Measurements from ENCODE around the gene AMBP.
"Not testable (repeated sequence)": the region's sequence is repeated elsewhere in the genome, so short reads cannot be mapped to it uniquely, and the experiment has no call there.

AMBP gene

DNA sequence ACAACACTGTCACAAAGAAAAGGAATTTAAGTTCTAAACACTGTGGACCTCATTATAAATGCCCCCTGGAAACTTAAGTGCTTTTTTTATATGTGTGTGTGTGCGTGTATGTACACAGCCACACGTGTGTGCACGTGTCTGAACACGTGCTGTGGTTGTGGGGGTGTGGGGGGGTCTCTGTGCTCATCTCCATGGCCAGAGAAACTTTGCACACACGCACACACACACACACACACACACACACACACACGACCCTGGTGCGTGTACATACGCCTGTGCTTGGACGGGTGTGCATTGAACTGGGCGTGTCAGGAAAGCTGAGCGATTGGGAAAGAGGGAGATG, 27.9 kb downstream of the AMBP start:
- no peak for DNase-seq

DNA sequence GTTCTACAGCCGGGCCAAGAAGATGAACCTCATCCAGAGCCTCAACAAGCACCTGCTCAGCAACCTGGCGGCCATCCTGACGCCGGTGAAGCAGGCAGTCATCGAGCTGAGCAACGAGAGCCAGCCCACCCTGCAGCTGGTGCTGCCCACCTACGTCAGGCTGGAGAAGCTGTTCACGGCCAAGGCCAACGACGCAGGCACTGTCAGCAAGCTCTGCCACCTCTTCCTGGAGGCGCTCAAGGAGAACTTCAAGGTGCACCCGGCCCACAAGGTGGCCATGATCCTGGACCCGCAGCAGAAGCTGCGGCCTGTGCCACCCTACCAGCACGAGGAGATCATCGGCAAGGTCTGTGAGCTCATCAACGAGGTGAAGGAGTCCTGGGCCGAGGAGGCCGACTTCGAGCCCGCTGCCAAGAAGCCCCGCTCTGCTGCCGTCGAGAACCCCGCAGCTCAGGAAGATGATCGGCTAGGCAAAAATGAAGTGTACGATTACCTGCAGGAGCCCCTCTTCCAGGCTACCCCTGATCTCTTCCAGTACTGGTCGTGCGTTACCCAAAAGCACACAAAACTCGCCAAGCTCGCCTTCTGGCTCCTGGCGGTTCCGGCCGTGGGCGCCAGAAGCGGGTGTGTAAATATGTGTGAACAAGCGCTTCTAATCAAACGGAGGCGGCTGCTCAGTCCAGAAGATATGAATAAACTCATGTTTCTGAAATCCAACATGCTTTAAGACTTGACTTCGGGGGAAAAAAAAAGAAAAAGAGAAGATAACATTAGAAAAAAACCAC, 28.5 kb downstream of the AMBP start:
- DNase-seq, result no peak

DNA sequence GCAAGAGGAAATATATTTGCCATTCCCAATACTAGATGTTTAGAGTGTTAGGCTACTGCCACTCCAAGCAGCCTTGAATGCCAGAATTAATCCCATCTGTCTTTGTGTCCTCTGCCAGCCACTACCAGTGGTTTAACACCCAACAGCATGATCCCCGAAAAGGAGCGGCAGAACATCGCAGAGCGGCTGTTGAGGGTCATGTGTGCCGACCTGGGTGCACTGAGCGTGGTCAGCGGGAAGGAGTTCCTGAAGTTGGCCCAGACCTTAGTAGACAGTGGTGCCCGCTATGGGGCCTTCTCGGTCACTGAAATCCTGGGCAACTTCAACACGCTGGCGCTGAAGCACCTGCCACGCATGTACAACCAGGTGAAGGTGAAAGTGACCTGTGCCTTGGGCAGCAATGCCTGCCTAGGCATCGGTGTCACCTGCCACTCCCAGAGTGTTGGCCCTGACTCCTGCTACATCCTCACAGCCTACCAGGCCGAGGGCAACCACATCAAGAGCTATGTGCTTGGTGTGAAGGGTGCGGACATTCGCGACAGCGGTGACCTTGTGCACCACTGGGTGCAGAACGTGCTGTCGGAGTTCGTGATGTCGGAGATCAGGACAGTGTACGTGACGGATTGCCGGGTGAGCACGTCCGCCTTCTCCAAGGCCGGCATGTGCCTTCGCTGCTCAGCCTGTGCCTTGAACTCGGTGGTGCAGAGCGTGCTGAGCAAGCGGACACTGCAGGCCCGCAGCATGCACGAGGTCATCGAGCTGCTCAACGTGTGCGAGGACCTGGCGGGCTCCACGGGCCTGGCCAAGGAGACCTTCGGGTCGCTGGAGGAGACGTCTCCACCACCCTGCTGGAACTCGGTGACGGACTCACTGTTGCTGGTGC, 29.3 kb downstream of the AMBP start:
- DNase-seq, result no peak

DNA sequence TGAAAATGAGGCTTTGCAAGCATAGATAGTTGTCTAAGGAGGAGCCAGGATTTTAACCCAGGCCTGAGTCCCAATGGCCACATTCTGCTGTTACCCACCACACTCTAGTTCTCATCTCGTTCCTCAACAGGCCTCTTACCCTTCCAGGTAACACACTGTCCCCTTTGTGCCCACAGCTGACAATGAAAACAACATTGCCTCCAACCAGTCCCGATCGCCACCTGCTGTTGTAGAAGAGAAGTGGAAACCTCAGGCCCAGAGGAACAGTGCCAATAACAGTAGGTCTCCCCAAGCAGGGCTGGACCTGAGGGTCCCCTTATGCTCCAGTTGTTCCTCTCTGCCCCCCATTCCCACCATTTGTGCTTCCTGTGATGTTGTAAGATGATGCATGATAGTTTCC, 30.4 kb downstream of the AMBP start:
- DNase-seq, result peak; percentile 16

DNA sequence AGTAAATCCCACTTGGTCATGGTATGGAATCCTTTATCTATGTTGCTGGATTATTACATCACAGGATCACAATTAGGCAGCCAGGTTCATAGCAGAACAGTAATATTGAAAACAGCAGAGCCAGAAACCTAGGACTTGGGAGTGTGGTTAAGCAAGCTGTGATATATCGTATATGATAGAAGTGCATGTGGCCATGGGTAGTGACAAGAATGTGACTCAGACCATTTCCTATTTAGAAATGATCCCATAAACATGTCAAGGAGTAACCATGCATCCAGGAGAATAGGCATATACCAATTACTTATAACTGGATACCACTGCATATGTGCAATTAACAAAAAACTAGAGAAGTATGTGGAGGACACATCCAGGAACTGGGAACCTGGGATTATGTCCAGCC, 31.2 kb downstream of the AMBP start:
- no peak for DNase-seq

DNA sequence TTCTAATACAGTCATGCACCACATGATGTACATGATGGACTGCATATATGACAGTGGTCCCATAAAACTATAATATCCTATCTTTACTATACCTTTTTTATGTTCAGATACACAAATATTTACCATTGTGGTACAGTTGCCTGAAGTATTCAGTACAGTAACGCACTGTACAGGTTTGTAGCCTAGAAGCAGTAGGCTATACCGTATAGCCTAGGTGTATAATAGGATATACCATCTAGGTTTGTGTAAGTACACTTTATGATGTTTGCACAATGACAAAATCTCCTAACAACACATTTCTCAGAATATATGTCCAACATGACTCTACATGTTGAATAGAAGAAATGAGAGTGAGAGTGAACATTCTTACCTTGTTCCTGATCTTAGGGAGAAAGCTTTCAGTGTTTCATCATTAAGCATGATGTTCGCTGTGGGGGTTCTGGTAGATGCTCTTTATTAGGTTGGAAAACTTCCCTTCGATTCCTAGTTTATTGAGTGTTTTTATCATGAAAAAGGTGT, 31.8 kb downstream of the AMBP start:
- no peak for DNase-seq

DNA sequence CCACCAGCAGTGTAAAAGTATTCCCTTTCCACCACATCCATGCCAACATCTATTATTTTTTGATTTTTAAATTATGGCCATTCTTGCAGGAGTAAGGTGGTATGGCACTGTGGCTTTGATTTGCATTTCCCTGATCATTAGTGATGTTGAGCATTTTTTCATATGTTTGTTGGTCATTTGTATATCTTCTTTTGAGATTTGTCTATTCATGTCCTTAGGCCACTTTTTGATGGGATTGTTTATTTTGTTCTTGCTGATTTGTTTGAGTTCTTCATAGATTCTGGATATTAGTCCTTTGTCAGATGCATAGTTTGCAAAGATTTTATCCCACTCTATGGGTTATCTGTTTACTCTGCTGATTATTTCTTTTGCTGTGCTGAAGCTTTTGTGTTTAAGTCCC, 34.4 kb downstream of the AMBP start:
- DNase-seq, result not testable (repeated sequence)

DNA sequence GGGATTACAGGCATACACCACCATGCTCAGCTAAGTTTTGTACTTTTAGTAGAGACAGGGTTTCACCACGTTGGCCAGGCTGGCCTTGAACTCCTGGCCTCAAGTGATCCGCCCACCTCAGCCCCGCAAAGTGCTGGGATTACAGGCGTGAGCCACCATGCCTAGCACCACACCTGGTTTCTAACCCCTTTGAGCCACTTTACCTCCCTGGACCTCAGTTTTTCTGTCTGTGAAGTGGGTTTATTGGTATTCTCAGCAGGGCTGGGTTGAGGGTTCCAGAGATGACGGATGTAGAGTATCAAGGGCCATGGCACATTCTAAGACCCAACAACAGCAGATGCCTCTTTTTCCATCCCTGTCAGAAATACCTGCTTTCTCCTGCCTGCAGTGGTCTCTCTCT, 38.6 kb downstream of the AMBP start:
- no peak for DNase-seq

DNA sequence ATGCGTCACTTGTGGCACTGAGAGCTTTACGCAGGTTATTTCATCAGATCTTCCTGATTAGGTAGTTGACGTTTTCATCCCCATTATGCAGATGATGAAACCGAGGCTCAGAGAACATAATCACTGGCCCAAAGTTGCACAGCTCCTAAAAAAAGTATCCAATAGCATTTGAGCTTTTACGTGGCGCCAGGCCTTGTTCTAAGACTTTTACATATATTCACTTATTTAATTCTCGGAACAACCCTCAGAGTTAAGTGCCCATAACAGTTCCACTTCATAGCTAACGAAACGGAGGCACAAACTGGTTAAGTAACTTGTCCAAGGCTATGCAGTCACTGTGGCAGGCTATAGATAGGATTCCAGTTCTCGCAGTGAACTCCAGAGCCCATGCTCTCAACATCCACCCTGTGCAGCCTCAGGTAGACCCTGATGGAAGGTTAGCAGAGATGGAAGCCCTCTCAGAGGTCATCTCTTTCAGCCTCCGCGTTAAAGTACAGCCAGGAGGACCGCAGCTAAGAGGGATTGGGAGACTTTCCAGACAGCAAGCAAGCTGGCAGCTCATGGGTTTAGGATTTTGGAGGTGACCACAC, 39.3 kb downstream of the AMBP start:
- DNase-seq, result no peak

DNA sequence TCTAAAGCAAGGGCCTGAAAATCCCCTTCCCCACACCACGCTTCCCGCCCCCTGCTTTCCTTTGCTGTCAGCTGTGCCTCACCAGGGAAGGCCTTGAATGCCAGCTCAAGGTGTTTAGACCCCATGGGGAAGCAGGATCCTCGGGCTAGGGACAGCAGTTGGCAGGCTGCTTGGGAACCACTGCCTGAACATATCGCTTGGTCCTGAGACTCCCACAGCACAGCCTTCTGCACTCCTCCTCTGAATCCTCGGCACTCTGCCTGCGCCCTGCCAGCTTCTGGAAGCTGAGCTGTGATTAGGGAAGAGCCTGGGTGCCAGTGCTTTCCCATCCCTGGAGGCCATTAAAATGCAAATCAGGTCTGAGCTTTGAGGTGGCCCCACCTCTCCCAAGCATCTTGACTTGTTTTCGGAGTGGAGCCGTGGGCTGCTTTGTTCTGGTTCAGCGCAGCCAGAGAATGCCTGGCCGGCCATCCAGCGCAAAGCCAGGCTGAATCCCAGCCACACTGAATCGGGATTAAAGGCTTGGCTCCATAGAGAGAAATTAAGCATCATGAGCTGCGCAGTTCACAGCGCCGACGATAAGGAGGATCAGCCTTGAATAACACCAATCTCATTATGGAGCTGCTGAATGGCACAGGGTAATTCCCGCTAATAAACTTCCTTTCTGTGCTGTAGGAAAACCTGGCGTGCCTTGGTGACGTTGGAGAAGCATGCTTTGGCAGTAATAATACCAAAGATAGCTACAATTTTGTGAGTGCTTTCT, 40.0 kb downstream of the AMBP start:
- DNase-seq, result no peak

DNA sequence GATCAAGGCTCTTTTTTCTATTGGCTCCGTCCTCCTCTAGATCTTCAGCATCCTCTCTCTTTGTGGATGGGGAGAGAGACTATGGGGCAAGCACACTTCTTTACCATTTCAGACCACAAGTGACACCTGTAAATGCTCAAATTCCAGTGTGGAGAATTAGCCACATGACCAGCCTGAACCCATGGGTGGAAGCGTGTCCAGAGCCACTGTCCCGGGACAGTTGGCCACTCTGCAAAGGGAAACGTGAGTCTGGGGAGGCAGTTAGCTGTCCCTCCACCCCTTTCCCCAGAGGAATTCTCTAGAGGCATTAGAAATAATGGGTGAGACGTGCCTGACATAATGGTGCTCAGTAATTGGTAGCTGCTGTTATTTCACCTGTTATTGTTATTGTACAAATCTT, 40.9 kb downstream of the AMBP start:
- DNase-seq, result no peak

DNA sequence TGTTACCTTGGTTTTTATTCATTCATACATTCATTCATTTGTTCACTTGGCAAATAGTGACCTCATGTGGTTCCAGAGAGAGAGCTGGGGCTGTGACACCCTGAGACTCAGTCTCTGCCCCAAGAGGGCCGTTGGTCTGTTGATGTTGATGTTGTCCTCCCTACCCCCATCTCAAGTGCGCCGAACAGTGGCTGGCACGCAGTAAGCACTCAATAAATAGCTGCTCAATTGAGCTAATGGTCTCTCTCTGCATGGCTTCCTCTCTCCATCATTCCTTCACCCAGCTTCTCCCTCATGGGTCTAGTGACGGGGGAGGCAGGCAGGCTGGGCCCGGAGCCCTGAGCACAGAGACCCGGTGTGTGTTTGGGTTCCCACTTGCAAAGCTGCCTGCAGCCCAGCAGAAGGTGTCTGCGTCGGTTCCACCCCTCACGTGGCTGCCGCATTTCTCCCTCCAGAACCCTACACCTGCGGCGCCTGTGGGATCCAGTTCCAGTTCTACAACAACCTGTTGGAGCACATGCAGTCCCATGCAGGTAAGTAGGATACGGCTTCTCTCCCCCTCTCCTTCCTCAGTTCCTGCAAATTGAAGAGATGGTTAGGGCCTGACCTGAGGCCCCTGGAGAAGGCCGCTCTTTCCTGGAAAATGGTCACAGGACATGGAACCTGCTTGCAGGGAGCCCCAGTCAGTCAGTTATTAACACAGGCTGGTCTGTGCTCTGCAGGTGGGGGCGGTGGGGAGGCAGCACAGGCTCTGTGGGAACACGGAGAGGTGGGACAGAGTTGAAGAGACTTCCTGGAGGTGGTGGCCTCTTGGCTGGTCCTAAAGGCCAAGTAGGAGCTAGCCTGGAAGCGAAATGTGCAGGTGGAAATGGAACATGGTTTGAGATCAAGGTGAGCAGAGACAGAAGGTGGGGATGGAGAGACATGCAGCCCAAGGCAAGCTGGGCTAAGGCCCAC, 42.0 kb downstream of the AMBP start:
- DNase-seq, result no peak

DNA sequence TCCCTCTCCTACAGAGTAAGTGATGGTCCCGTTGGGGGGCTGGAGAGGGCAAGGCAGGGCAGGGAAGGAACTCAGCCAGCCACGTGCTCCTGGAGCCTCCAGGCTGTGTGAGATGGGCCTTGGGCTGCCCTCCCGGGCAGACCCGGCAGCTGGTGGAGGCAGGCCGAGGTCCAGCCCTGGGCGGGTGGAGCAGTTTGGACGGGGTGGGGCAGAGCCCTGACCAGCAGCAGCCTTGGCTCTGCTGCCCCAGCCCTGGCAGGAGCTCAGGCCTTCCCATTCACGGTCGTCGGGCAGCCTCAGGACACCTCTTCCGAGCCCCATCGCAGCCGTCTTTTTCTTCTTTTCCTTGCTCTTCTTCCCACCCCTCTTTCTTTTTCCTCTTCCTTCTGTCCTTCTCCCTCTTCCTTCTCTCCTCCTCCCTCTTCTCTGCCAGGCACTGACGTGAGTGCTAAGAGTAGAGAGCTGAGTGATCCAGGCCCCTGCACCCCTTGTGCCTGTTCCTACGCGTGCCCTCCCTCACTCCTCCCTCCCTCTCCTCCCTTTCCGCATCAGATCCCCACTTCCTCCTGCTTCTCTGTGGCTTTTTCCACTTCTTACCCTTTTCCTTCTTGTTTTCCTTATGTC, 42.8 kb downstream of the AMBP start:
- no peak for DNase-seq

DNA sequence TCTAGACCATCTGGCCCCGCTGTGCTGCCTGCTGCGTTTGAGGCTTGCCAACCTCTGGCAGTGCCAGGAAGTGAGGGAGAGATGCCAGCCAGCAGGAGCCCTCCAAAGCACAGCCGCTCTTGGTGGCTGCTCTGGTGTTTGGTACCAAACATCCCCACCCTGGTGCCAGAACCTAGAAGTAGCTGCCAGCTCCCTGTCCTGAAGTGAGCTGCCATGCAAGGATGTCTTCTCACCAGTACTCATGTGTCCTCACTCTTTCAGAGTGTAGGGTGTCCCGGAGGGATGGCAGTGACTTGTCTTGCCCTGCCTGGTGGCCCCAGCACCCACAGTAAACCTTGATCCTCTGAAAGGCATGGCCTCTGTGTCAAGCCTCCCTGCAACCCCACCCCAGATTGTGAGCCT, 43.4 kb downstream of the AMBP start:
- DNase-seq, result no peak

DNA sequence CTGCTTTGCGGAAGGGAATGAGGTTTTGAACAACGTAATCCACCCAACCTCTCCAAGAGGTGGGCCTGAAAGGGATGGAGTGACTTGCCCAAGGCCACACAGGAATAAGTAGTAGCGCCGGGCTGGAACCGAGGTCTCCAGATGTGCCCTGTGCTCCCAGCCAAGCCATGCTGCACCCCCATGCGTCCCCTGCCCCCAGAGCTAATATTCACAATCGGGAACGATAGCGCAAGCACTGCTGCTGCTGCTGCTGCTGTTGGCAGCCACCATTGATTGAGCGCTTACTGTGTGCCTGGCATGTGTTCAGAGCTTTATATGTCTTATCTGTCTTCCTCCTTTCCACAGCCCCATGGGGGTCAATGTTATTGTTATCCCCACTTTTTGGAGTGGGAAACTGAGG, 43.9 kb downstream of the AMBP start:
- no peak for DNase-seq

DNA sequence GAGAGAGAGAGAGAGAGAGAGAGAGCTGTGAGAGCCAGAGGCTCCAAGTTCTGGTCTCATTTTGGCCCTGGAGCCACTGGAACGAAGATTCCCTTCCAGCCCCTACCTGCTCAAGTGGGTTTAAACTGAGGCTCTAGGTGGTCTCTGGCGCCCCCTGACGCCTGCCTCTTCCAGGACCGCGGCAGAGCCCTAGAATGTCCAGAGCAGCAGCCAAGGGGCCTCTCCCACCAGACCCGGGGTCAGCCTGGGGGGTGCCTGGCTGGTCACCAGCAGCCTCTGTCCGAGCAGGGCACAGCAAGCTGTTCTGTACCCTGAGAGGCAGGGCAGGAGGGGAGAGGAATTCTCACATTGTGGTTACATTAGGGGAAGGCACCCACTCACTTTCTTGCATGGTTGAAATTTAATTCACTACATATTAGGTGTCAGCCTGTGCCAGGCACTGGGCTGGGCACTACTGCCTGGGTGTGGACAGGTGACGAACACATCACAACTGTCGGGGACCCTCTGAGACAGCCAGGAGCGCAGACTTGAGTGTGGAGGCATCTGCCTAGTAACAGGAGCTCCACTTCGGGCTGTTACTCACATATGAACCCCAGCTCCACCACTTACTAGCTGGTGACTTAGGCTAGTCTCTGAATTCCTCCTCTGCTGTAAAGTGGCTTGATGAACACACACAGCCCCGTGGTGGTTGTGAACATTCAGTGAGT, 44.5 kb downstream of the AMBP start:
- DNase-seq, result no peak

DNA sequence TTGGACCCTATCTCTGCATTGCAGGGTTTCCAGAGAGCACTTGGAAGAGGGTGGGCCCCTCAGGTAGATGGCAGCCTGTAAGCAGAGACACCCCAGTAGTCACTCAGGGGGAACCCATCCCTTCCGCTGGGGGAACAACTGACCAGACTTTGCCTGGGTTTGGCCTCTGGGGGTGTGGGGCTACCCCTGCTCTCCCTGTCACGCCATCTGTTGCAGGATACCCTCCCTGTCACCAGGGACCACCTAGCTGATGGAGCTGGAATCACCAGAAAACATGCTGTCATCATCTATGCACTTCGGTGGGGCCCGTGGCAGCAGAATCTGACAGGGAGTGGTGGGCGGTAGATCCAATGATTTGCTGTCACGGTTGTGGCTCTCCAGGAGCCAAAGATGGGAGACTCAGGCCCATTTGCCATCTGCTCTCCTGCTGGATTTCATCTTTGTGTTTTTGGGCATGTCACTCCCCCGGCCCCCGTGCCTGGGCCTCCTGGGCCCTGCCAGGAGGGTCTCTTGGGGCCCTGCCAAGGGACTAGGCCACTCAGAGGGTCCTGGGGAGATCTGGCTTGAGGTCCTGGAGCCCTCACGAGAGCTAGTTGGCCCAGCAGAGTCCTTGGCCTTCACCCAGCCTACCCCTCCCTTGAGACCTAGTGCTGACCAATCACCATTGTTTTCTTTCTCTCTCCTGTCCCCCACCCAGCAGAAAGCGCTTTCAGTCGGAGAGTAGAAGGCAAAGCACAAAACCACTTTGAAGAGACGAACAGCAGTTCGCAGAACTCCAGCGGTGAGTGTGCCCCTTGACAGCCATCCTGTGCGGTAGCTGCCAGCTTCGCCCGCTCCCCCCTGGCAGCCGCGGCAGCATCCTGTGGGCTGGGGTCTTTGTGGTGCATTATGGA, 45.9 kb downstream of the AMBP start:
- no peak for DNase-seq

DNA sequence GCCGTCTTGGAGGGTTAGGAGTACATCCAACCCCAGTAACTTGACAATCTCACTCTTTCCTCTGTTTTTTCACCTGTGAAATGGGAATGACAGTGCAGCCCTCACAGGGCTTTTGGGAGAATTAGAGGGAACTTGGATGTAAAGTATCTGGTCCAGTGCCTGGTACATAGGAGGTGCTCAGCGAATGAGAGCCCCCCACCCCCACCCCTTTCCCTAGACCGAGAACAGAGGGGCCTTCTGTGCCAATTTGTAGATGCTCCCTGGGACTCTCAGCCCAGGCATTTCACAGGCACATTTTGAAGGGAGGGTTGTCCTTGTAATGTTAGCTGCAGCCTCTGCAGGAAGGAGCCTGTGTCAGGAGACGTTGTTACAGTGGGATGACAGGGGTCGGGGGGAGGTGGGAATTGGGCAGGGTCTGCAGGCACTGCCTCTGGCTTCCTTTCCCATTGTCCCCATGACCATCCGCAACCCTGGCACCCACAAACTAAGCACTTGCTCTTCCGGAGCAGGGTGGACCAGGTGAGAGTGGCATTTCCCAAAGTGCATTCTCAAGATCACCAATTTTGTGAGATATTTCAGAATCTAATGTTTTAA, 47.0 kb downstream of the AMBP start:
- DNase-seq, result no peak

DNA sequence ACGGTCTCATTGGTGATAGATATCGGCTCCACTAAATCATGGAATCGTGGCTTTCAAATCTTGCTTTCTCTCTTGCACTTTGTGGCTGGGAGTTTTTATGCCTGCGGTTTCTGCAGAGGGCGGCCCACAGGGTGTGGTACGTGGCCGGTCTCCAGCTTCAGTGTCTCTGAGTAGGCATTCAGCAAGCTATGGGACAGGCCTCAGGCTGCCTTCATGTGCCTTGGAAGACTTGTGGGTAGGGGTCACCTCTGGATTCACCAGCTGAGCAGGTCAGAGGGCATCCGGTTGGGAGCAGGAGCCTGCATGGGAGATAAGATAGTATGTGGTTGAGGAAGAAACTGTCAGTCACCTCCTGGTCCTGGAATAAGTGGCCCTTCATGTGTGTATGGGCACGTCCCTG, 47.7 kb downstream of the AMBP start:
- DNase-seq, result peak; percentile 10

Data from hematopoietic multipotent progenitor cell treated with erythropoietin and hydrocortisone succinate and interleukin-3 and kit ligand, for 8 days (in vitro differentiated cells).